GM12864 (cell line): ENCODE results near the gene TBC1D2.

Source experiments
- DNase-seq: peaks from one replicate; pipeline ENCODE4 v3.0.0-alpha.2; 2011; ENCODE audit warnings: low read depth
- H3K4me3 ChIP-seq: 2 replicates; pipeline ENCODE4 v1.5.1; 2011; ENCODE audit warnings: mild to moderate bottlenecking, low read depth, low read length, control low read depth
- CTCF ChIP-seq: IDR thresholded peaks from 2 replicates; pipeline ENCODE4 v1.5.1; 2011; ENCODE audit warnings: low read depth, mild to moderate bottlenecking, moderate library complexity, low read length, control low read depth, inconsistent platforms; ENCODE audit errors: missing control alignments

Gene TBC1D2

GRCh38 chr9:98204692-98205091 is 50.8 kb downstream of the TBC1D2 start:
- no peak for DNase-seq
- no peak overlapping the region for H3K4me3 ChIP-seq
- TF ChIP-seq CTCF, result no peak

GRCh38 chr9:98203153-98203552 is 52.3 kb downstream of the TBC1D2 start:
- H3K4me3 ChIP-seq, result no peak overlapping the region
- TF ChIP-seq CTCF, result no peak
- no peak for DNase-seq

- no peak for TF ChIP-seq CTCF
- H3K4me3 ChIP-seq, result no peak overlapping the region
- no peak for DNase-seq
These were observed 53.2 kb downstream of the TBC1D2 start for GRCh38 chr9:98202252-98202651.

- no peak for DNase-seq
- TF ChIP-seq CTCF, result no peak
- H3K4me3 ChIP-seq, result no peak overlapping the region
These were observed 53.7 kb downstream of the TBC1D2 start for GRCh38 chr9:98201749-98202148.

GRCh38 chr9:98201102-98201501 is 54.3 kb downstream of the TBC1D2 start:
- no peak for TF ChIP-seq CTCF
- DNase-seq, result no peak
- H3K4me3 ChIP-seq, result no peak overlapping the region

GRCh38 chr9:98199388-98200033 is 55.9 kb downstream of the TBC1D2 start:
- no peak for DNase-seq
- H3K4me3 ChIP-seq, result no peak overlapping the region

More at GRCh38 chr9:98199388-98200033, 55.9 kb downstream of the TBC1D2 start:
- TF ChIP-seq CTCF, result no peak
